Left lung (tissue), 10 donors: Measurements from ENCODE around the gene RELL2. TPM values are rescaled to one million over a fixed set of nuclear protein-coding genes. Genes with fewer than 3 reads are reported as not detected.

ENCODE experiments used
- ATAC-seq: fragments of 200-7000 bp; cut with Tn5 transposase; one replicate; pipeline ENCODE4 v1.9.1; 2020; ENCODE audit warnings: moderate library complexity
- DNase-seq, 4 donors: peaks; one replicate each; pipeline ENCODE4 v3.0.0-alpha.2; 2013 to 2020
- H3K27ac ChIP-seq, 2 donors: fragments of 200-600 bp; sonication (generic) in 1 of 2; one replicate each; pipeline versions ENCODE4 v1.5.0 to v1.8.0; 2020 to 2021
- H3K27me3 ChIP-seq, 2 donors: fragments of 200-600 bp; sonication (generic) in 1 of 2; one replicate each; pipeline versions ENCODE4 v1.5.0 to v1.8.0; 2020 to 2021
- H3K36me3 ChIP-seq, 2 donors: fragments of 200-600 bp; sonication (generic) in 1 of 2; one replicate each; pipeline versions ENCODE4 v1.5.0 to v1.8.0; 2020 to 2021
- H3K4me1 ChIP-seq, 2 donors: fragments of 200-600 bp; one replicate each; pipeline ENCODE4 v1.8.0; 2021
- H3K4me3 ChIP-seq, 2 donors: fragments of 200-600 bp; sonication (generic) in 1 of 2; one replicate each; pipeline versions ENCODE4 v1.5.0 to v1.8.0; 2020 to 2021; ENCODE audit warnings: mild to moderate bottlenecking in 1 of 2
- H3K9me3 ChIP-seq, 2 donors: fragments of 200-600 bp; sonication (generic) in 1 of 2; one replicate each; pipeline versions ENCODE4 v1.5.0 to v1.8.0; 2020 to 2021
- intact Hi-C, 2 donors: fragments of 100-400 bp; cut with DNase I; formaldehyde crosslinking; loops; one replicate each; pipeline versions ENCODE4 v1.11.2 to v1.14.2; 2022
- polyA plus RNA-seq, 6 donors: library from polyadenylated mRNA; unstranded; fragments of 120-200 nt; gene quantifications; one replicate each; pipeline ENCODE4 v1.2.1, GENCODE V29; 2013; ENCODE audit not compliant: insufficient read length in 6 of 6
- total RNA-seq, 2 donors: library from RNA; stranded (reverse); fragmentation: NEBNext Ultra II Directional; extraction: Animal tissue kit (Norgen Biotek cat#: 25700); gene quantifications; one replicate each; pipeline ENCODE4 v1.2.1, GENCODE V29; 2021
- TF ChIP-seq, protein P1 (sequence below), 2 donors: fragments of 200-600 bp; sonication (generic) in 1 of 2; IDR thresholded peaks; one replicate each; pipeline versions ENCODE4 v1.5.0 to v1.8.0; 2021; ENCODE audit warnings: antibody characterized with exemption in 2 of 2
- donor health status: DM: no; HTN: yes; CAD: no.
- donor health status: DM: no; HTN: no; CAD: no.

RELL2 gene
- total and polyA plus RNA-seq, 8 donors: 0.27 to 6.3 (median 0.72) TPM

DNA sequence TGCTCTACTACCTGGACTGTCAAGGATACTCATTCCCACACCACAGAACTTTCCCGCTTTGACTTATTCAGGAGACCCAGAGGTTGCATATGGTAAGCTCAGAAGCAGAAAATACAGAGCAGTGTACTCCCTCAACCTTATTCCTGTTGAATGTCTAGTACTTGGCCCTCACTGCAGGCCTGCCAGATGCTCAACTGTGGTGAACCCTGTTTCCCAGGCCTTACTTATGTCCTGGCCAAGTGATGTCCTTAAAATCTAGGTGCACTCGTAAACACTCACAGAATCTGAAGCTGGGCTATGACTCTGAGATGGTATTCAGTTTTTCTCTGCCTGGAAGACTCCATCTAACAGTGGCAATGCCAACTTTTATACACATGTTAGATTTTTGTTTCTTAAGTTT lies 39.0 kb upstream of the RELL2 start:
- intact Hi-C loops: no loop called here
- peaks cover 0 to 62% of the 10 kb centered on the region in 2 donors for H3K4me1 ChIP-seq
- no peaks in the 10 kb centered on the region for H3K27me3 ChIP-seq
- DNase-seq (no peak), ATAC-seq (no peak)
- no peak overlapping the region for H3K4me3 ChIP-seq
- no peaks in the 10 kb centered on the region for H3K9me3 ChIP-seq
- peaks cover 0 to 20% of the 10 kb centered on the region in 2 donors for H3K36me3 ChIP-seq
- H3K27ac ChIP-seq: peak overlapping the region in 1 of 2 donors; percentile 45
- TF ChIP-seq, protein P1, sequence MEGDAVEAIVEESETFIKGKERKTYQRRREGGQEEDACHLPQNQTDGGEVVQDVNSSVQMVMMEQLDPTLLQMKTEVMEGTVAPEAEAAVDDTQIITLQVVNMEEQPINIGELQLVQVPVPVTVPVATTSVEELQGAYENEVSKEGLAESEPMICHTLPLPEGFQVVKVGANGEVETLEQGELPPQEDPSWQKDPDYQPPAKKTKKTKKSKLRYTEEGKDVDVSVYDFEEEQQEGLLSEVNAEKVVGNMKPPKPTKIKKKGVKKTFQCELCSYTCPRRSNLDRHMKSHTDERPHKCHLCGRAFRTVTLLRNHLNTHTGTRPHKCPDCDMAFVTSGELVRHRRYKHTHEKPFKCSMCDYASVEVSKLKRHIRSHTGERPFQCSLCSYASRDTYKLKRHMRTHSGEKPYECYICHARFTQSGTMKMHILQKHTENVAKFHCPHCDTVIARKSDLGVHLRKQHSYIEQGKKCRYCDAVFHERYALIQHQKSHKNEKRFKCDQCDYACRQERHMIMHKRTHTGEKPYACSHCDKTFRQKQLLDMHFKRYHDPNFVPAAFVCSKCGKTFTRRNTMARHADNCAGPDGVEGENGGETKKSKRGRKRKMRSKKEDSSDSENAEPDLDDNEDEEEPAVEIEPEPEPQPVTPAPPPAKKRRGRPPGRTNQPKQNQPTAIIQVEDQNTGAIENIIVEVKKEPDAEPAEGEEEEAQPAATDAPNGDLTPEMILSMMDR (IDR thresholded peaks at IDR 0.05): no peak

DNA sequence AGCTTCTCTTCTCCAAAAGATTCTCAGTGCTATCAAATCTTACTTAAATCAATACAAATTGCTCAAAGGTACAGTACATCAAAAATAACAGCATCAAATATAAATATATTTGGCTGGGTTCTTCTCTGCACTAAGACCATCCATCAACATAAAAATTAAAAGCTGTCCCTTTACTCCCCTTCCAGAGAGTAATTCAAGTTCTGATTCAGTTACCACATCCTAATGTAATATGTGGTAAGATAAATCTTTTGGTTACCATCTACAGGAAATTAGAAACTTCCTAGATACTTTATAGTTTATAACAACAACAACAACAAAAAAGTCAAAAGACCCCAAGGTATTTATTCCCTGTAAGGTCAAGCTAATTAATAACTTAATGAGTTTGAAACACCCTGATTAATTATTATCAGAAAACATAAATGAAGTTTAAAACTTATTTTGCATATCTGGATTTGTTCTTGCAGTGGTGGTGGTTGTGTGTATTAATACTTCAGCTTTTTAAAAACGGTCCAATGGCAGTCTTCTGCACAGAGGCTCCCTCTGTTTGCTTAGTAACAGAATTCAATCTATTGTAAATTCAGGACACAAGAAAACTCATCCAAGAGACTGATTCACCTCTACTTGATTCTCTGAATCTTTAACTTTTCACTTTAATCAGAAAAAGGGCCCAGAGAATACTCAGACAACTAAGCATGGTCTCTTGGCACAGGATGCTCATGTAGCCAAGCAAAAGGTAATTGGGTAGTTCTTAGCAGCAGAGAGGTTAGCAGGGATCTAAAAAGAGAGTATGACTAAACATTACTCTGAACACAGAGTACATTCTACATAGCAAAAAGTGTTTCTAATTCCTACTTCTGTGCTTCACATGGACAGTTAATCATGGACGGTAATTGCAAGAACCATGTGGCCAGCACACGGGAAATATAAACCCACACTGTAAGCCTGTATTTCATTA lies 38.1 kb upstream of the RELL2 start:
- H3K27ac ChIP-seq: peak overlapping the region in 1 of 2 donors; percentile 45
- TF ChIP-seq, protein P1 (IDR thresholded peaks at IDR 0.05): no peak
- peaks cover under 1 to 70% of the 10 kb centered on the region in 2 donors for H3K4me1 ChIP-seq
- intact Hi-C loops: no loop called here
- peaks cover 0 to 13% of the 10 kb centered on the region in 2 donors for H3K36me3 ChIP-seq
- no peak overlapping the region for H3K4me3 ChIP-seq
- ATAC-seq (peak; percentile 34), DNase-seq (no peak)
- H3K27me3 ChIP-seq: no peaks in the 10 kb centered on the region
- H3K9me3 ChIP-seq: no peaks in the 10 kb centered on the region

- H3K9me3 ChIP-seq: no peaks in the 10 kb centered on the region
- peaks cover 9 to 99% of the 10 kb centered on the region in 2 donors for H3K4me1 ChIP-seq
- peak overlapping the region in 1 of 2 donors; percentile 93 for H3K27ac ChIP-seq
- no peaks in the 10 kb centered on the region for H3K27me3 ChIP-seq
- H3K4me3 ChIP-seq: no peak overlapping the region
- TF ChIP-seq, protein P1 (IDR thresholded peaks at IDR 0.05): no peak
- intact Hi-C loops: no loop called here
- H3K36me3 ChIP-seq: no peaks in the 10 kb centered on the region
- no peak for DNase-seq
- no peak for ATAC-seq
These were observed 34.2 kb upstream of the RELL2 start for GRCh38 chr5:141602606-141603005.

DNA sequence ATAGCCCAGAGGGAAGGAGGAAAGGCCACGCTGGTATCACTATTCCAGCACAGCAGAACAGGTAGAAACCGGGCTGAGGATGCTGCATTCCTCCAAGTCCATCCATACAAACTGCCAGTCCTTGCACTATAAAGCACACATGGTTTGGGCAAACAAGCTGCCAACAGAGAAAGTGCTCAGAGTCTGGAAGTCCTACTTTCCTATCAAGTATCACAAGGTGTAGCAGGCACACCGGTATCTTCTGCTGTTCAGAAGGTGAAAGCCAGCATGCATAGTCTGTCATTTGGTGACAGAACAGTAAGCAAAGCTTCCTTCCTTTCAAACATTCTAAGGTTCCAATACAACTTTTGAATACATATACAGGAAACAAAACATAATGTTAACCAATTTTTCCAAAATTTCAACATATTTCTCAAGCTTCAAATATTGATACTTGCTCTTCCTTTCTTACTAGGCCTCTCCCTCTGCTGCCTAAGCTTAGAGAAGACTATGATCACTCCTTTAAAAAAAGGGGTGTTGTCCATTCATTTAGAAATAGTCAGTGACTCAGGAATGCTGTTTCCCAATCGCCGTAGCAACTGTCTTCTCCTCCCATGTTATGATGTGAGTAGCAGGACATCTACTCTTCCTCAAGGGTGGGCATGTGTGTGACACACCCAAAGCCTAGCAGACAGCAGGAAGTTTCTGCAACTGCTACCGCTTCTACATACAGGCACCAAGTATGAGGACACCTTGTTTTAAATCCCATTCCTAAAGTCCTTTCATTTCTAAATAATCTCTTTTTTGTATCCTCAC lies 32.7 kb upstream of the RELL2 start:
- DNase-seq (peak in 2 of 4 donors; percentile 44 to 74), ATAC-seq (peak; percentile 85)
- Histone ChIP-seq H3K36me3 (no peaks in the 10 kb centered on the region), H3K4me3 (no peak overlapping the region), H3K27ac (peak overlapping the region; percentile 68 to 93), H3K4me1 (peaks cover 9 to 99% of the 10 kb centered on the region in 2 donors), H3K9me3 (no peaks in the 10 kb centered on the region), H3K27me3 (no peaks in the 10 kb centered on the region)
- intact Hi-C loops: no loop called here
- TF ChIP-seq, protein P1 (IDR thresholded peaks at IDR 0.05): no peak
